Effector CD8-positive, alpha-beta T cell (primary cell): ENCODE data around the gene GFOD2.

ENCODE experiments used
- DNase-seq: peaks from one replicate; lab custom pipeline; 2025; lab: John Stamatoyannopoulos, UW

The GFOD2 gene

GRCh38 chr16:67733734-67734470, 14.8 kb upstream of the GFOD2 start:
- DNase-seq = no peak

- DNase-seq = no peak
Measured at GRCh38 chr16:67731753-67732095, 12.6 kb upstream of the GFOD2 start.

- no peak for DNase-seq
Measured at GRCh38 chr16:67731071-67731752, 12.1 kb upstream of the GFOD2 start.

- no peak for DNase-seq
Measured at GRCh38 chr16:67730326-67730725, 11.2 kb upstream of the GFOD2 start.

- DNase-seq = no peak
Measured at GRCh38 chr16:67729636-67730248, 10.6 kb upstream of the GFOD2 start.

- no peak for DNase-seq
Measured at GRCh38 chr16:67727521-67728485, 8.7 kb upstream of the GFOD2 start.

- DNase-seq = no peak
Measured at GRCh38 chr16:67726106-67727034, 7.3 kb upstream of the GFOD2 start.

GRCh38 chr16:67723911-67724305, 4.8 kb upstream of the GFOD2 start:
- no peak for DNase-seq

GRCh38 chr16:67723151-67723910, 4.2 kb upstream of the GFOD2 start:
- no peak for DNase-seq

GRCh38 chr16:67720236-67720635, 1.1 kb upstream of the GFOD2 start:
- DNase-seq = no peak

- no peak for DNase-seq
Measured at GRCh38 chr16:67719778-67720144, 645 bp upstream of the GFOD2 start.

- DNase-seq = no peak
Measured at GRCh38 chr16:67718668-67719047, 458 bp downstream of the GFOD2 start.

GRCh38 chr16:67716097-67716496, 3.0 kb downstream of the GFOD2 start:
- no peak for DNase-seq

GRCh38 chr16:67714522-67714921, 4.6 kb downstream of the GFOD2 start:
- no peak for DNase-seq

GRCh38 chr16:67713647-67714273, 5.4 kb downstream of the GFOD2 start:
- DNase-seq = no peak

GRCh38 chr16:67710607-67711006, 8.5 kb downstream of the GFOD2 start:
- no peak for DNase-seq

- no peak for DNase-seq
Measured at GRCh38 chr16:67709050-67709449, 10.1 kb downstream of the GFOD2 start.

- no peak for DNase-seq
Measured at GRCh38 chr16:67708368-67708771, 10.7 kb downstream of the GFOD2 start.

GRCh38 chr16:67707790-67708189, 11.3 kb downstream of the GFOD2 start:
- DNase-seq = no peak

GRCh38 chr16:67707210-67707609, 11.9 kb downstream of the GFOD2 start:
- no peak for DNase-seq
